HepG2 (cell line): Measurements from ENCODE around the gene LTK. TPM values are rescaled to one million over a fixed set of nuclear protein-coding genes. Genes with fewer than 3 reads are reported as not detected.
A peak's percentile ranks its signal among the peaks of the same experiment; 100 is the strongest.

Source experiments
- ARID2 ChIP-seq: sonication (generic); formaldehyde crosslinking; IDR thresholded peaks from 2 replicates; pipeline ENCODE4 v1.8.1; 2022; ENCODE audit warnings: mild to moderate bottlenecking, missing genetic modification reagents, borderline replicate concordance
- ATF6 ChIP-seq: sonication (generic); formaldehyde crosslinking; conservative IDR thresholded peaks from 2 replicates; pipeline ENCODE4 v1.4.0; 2020; ENCODE audit warnings: missing genetic modification reagents
- CC2D1A ChIP-seq: sonication (generic); formaldehyde crosslinking; IDR thresholded peaks from 2 replicates; pipeline ENCODE4 v1.8.1; 2023; ENCODE audit warnings: mild to moderate bottlenecking, missing genetic modification reagents
- DRAP1 ChIP-seq: IDR thresholded peaks from 2 replicates; pipeline ENCODE4 v1.6.1; 2016; ENCODE audit warnings: missing genetic modification reagents, missing compliant biosample characterization
- MIXL1 ChIP-seq: IDR thresholded peaks from 2 replicates; pipeline ENCODE4 v1.6.1; 2016
- MTF1 ChIP-seq: sonication (generic); formaldehyde crosslinking; IDR thresholded peaks from 2 replicates; pipeline ENCODE4 v1.5.0; 2020; ENCODE audit warnings: missing genetic modification reagents
- PRDM10 ChIP-seq: sonication (generic); formaldehyde crosslinking; IDR thresholded peaks from 2 replicates; pipeline ENCODE4 v1.4.0; 2020; ENCODE audit warnings: low read depth, missing genetic modification reagents
- SALL1 ChIP-seq: sonication (generic); formaldehyde crosslinking; IDR thresholded peaks from 2 replicates; pipeline ENCODE4 v1.8.0; 2022; ENCODE audit warnings: mild to moderate bottlenecking, missing genetic modification reagents
- SIN3B ChIP-seq: fragments of 150-350 bp; IDR thresholded peaks from 2 replicates; pipeline ENCODE4 v1.6.1; 2014; ENCODE audit warnings: low read length
- ZNF280B ChIP-seq: sonication (generic); formaldehyde crosslinking; IDR thresholded peaks from 2 replicates; pipeline ENCODE4 v1.5.0; 2020; ENCODE audit warnings: missing genetic modification reagents, mild to moderate bottlenecking, borderline replicate concordance
- ZNF646 ChIP-seq: sonication (generic); formaldehyde crosslinking; IDR thresholded peaks from 2 replicates; pipeline ENCODE4 v1.9.0; 2021; ENCODE audit warnings: mild to moderate bottlenecking, missing genetic modification reagents
- ZNF724P ChIP-seq: sonication (generic); formaldehyde crosslinking; IDR thresholded peaks from 2 replicates; pipeline ENCODE4 v1.8.0; 2022; ENCODE audit warnings: missing genetic modification reagents, borderline replicate concordance
- ZNF75D ChIP-seq: sonication (generic); formaldehyde crosslinking; IDR thresholded peaks from 2 replicates; pipeline ENCODE4 v1.8.1; 2023; ENCODE audit warnings: missing genetic modification reagents, mild to moderate bottlenecking, borderline replicate concordance
- ZSCAN20 ChIP-seq: sonication (generic); formaldehyde crosslinking; IDR thresholded peaks from 2 replicates; pipeline ENCODE4 v1.4.0; 2020; ENCODE audit warnings: missing genetic modification reagents, mild to moderate bottlenecking, borderline replicate concordance
- polyA plus RNA-seq, 8 experiments: library from polyadenylated mRNA; depleted of rRNA in 3 of 8; stranded (reverse) in 7 of 8; unstranded in 1 of 8; fragments of >200 nt; fragmentation: Illumina TruSeq in 4 of 8; extraction: Trizol in 4 of 8; gene quantifications; 2 replicates each; pipeline versions ENCODE4 v1.2.1 to v1.2.3, GENCODE V29; 2011 to 2016; ENCODE audit warnings: low read depth in 4 of 8, missing spikeins in 1 of 8, mixed read lengths in 1 of 8; ENCODE audit not compliant: insufficient read depth in 1 of 8
- total RNA-seq, 5 experiments: library from RNA; depleted of rRNA; stranded (reverse); fragments of >200 nt; fragmentation: Illumina TruSeq; extraction: Trizol; gene quantifications; 2 replicates each; pipeline ENCODE4 v1.2.3, GENCODE V29; 2016; ENCODE audit warnings: low read depth in 1 of 5

LTK gene
- total and polyA plus RNA-seq, 2 of the 13 experiments (the other 11 are each of a cell fraction or from before 2014, with no cell fraction given), result 0.01 TPM; not detected in 1

GRCh38 chr15:41517895-41518449 is 4.3 kb upstream of the LTK start (continued):
- TF ChIP-seq MTF1 (CRISPR knock-in tag) (no peak), SIN3B (no peak), MIXL1 (CRISPR knock-in tag) (no peak), ARID2 (CRISPR knock-in tag) (no peak), ZNF75D (CRISPR knock-in tag) (no peak), PRDM10 (CRISPR knock-in tag) (no peak), ATF6 (CRISPR knock-in tag) (no peak), DRAP1 (CRISPR knock-in tag) (no peak), ZNF724P (CRISPR knock-in tag) (no peak), ZNF646 (CRISPR knock-in tag) (no peak), CC2D1A (CRISPR knock-in tag) (no peak), ZNF280B (CRISPR knock-in tag) (peak; percentile 29; the same call in 1 of the 2 replicates), SALL1 (CRISPR knock-in tag) (peak; percentile 52; the same call in 1 of the 2 replicates), ZSCAN20 (CRISPR knock-in tag) (no peak)
